ENCODE measurements around the gene ENO2.
"Not testable (repeated sequence)": the region's sequence is repeated elsewhere in the genome, so short reads cannot be mapped to it uniquely, and the experiment has no call there.

Gene ENO2

GRCh38 chr12:6886206-6886999 lies 28.0 kb upstream of the ENO2 start:
- not testable (repeated sequence) for FAIRE-seq

- FAIRE-seq = no peak
Observed at GRCh38 chr12:6887460-6887859, 26.9 kb upstream of the ENO2 start.

DNA sequence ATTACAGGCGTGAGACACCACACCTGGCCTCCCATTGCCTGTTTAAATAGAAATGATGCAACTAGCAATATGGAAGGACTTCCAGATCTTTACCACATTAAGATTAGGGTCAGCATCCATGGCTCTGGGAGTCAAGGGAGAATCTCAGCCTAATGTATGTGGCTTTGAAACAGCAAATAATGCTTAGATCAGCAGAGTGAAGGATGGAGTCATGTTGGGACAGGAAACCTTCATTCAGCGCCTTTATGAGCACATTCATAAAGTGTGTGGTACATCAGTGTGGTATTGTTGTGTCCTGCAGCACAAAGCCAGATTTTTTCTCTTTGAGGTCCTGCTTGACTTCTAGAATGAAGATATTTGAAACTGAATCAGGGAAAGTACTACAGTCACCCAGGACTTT lies 26.0 kb upstream of the ENO2 start:
- FAIRE-seq = no peak

DNA sequence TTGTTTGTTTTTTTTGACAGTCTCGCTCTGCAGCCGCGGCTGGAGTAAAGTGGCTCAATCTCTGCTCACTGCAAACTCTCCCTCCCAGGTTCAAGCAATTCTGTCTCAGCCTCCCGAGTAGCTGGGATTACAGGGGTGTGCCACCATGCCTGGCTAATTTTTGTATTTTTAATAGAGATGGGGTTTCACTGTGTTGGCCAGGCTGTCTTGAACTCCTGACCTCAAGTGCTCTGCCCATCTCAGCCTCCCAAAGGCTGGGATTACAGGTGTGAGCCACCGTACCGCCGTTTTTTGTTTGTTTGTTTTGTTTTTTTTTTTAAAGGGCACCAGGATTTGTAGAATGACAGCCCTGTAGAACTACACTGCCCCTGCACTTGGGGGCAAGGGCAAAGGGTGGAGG lies 25.6 kb upstream of the ENO2 start:
- not testable (repeated sequence) for FAIRE-seq

DNA sequence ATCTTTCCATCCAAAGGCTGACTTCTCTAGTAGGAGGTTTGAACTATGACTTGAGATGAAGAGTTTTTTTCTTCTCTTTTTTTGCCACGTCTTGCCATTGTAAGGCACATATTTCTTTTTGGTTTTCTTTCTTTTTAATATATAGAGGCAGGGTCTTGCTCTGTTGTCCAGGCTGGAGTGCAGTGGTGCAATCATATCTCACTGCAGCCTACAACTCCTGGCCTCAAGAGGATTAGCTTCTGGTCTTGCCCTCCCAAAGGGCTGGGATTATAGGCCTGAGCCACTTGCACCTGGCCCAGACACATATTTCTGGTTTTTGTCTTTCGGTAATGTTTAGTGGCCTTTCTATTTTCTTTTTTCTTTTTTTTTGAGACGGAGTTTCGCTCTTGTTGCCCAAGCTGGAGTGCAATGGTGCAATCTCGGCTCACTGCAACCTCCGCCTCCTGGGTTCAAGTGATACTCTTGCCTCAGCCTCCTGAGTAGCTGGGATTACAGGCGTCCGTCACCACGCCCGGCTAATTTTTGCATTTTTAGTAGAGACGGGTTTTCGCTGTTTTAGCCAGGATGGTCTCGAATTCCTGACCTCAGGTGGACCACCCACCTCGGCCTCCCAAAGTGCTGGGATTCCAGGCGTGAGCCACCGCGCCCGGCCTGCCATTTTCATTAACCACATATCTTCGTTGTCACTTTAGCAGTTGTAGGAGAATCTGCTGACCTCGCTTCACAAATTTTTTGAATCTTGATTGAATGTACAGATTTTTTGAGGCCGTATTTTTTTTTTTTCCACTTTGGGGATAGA lies 24.4 kb upstream of the ENO2 start:
- not testable (repeated sequence) for FAIRE-seq

GRCh38 chr12:6890789-6891645 lies 23.4 kb upstream of the ENO2 start:
- no peak for FAIRE-seq

GRCh38 chr12:6891646-6892001 lies 22.8 kb upstream of the ENO2 start:
- FAIRE-seq = no peak

GRCh38 chr12:6892683-6893082 lies 21.7 kb upstream of the ENO2 start:
- FAIRE-seq = not testable (repeated sequence)

- no peak for FAIRE-seq
Observed at GRCh38 chr12:6894321-6894720, 20.1 kb upstream of the ENO2 start.

- FAIRE-seq = no peak
Observed at GRCh38 chr12:6896846-6897435, 17.4 kb upstream of the ENO2 start.

- no peak for FAIRE-seq
Observed at GRCh38 chr12:6899427-6899826, 15.0 kb upstream of the ENO2 start.

DNA sequence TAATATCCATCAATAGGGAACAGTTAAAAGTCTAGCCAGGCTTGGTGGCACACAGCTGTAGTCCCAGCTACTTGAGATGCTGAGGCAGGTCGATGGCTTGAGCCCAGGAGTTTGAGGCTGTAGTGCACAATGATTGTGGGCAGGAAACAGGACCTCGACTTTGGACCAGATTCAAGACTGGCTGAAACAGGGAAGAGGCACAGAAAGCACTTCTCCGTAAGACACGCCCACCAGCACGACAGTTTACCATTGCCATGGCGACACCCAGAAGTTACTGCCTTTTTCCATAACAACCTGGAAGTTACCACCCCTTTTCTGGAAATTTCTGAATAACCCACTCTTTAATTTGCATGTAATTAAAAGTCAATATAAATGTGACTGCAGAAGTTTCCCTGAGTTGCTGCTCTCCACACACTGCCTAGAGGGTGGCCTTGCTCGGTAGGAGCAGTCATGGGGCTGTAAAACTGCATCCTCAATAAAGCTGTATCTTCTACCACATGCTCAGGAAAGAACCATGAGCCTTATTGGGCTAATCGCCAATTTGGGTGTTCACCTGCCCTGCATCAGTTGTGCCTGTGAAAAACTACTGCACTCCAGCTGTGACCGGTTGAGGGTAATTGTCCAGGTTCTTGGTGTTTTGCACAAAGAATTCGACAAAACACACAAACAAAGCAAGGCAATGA lies 14.4 kb upstream of the ENO2 start:
- FAIRE-seq = no peak

DNA sequence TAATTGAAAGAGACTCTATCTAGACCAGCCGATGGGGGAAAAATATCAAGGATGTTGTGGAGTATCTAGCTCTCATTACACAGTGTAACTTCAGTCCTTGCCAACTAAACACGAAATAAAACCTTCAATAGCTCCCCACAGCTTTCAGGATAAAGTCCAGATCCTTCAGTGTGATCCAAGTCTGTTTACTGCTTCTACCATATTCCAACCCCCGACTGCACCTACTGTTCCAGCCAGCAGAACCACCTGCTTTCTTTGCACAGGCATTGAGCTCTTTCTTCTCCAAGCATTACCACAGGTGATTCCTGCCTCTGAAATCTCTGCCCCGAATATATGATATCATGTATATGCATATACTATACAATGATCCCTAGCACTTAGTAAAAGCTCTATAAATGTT lies 11.9 kb upstream of the ENO2 start:
- no peak for FAIRE-seq

DNA sequence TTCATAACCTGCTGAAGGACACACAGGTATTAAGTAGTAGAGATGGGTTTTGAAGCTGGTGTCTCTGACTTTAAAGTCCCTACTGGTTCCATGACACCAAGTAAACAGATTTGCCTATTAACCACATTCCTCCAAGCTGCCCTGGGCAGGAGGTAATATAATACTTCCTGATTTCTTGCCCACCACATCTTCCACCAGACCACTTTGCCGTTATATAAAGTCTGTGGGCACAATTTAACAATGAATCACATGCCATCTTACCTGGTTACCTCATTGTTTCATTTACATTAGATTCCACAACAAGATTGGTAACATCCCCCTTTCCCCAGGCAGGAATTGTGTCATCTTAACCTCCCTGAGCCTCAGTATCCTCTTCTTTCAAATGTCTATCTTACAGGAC lies 10.7 kb upstream of the ENO2 start:
- no peak for FAIRE-seq

GRCh38 chr12:6904280-6905276 lies 9.8 kb upstream of the ENO2 start, which contains the start of gene LRRC23:
LRRC23 (plus strand) TSS chr12:6904822; CDS start chr12:6905634, 812 bp downstream.
- peak; percentile 98 for FAIRE-seq

DNA sequence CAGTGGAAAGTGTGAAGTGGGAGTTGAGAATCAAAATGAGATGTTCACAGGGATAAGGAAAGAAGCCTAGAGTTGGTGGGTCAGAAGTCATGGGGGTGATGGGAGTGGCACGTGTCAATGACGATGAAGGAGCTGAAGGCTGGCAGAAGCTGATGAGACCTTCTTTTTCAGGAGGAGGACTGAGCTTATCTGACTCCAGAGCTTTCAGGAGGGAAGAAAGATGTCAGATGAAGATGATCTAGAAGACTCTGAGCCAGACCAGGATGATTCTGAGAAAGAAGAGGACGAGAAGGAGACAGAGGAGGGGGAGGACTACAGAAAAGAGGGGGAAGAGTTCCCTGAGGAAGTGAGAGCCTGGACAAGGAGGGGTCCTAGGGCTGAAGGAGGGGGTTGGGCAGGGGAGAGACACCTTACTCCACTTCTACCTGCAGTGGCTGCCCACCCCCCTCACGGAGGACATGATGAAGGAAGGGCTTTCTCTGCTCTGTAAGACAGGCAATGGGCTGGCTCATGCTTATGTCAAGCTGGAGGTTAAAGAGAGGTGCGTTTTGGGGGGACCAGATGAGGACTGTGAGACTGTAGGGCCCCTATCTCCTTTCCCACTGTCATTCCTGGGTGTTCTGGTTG lies 8.9 kb upstream of the ENO2 start:
- no peak for FAIRE-seq

GRCh38 chr12:6908141-6908540 lies 6.2 kb upstream of the ENO2 start:
- not testable (repeated sequence) for FAIRE-seq

- no peak for FAIRE-seq
Observed at GRCh38 chr12:6909421-6910145, 4.8 kb upstream of the ENO2 start.

DNA sequence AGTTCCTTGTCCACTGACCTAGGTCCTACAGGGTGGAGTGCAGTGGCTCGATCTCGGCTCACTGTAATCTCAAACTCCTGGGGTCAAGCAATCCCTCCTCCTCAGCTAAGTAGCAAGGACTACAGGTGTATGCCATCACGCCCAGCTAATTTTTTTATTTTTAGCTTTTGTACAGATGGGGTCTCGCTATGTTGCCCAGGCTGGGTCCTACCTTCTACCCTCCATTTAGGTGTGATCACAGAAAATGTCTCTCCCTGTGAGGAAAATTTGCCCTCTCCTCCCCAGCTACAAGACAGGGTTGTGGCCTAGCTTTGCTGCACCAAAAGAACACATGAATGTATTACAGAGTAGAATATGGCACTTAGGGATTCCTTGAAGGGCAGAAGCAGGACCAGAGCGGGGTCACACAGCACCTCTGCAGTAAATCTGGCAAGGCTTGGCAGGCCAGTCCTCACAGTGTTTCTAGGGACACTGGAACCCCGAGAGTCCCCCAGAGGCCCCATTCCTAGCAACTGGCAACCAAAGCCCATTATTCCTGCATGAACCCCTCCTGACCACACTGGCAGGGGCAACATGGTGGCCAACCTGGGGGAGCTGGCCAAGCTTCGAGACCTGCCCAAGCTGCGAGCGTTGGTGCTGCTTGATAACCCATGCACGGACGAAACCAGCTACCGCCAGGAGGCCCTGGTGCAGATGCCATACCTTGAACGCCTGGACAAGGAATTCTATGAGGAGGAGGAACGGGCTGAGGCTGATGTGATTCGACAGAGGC lies 2.0 kb upstream of the ENO2 start:
- no peak for FAIRE-seq

All from islet of Langerhans (tissue), 1 donor.